Occipital lobe (tissue), 2 donors: ENCODE results near the gene ERO1A. TPM values are rescaled to one million over a fixed set of nuclear protein-coding genes. Genes with fewer than 3 reads are reported as not detected.
"Not testable (repeated sequence)": the region's sequence is repeated elsewhere in the genome, so short reads cannot be mapped to it uniquely, and the experiment has no call there.

Source experiments
- DNase-seq: peaks from one replicate; lab custom pipeline; 2025; lab: John Stamatoyannopoulos, UW
- total RNA-seq: library from RNA; depleted of rRNA; stranded (reverse); fragments of >200 nt; gene quantifications from one replicate; pipeline ENCODE4 v1.2.3, GENCODE V29; 2014

Gene ERO1A
- total RNA-seq = 42.7 TPM

GRCh38 chr14:52695481-52696091 is at the start of gene ERO1A:
ERO1A (minus strand) TSS chr14:52695558; CDS start chr14:52695481, 77 bp downstream.
- peak; percentile 82 for DNase-seq

- no peak for DNase-seq
Measured at GRCh38 chr14:52741865-52742264, 46.5 kb upstream of the ERO1A start.

GRCh38 chr14:52740751-52741150 is 45.4 kb upstream of the ERO1A start:
- DNase-seq = no peak

- no peak for DNase-seq
Measured at GRCh38 chr14:52738409-52738808, 43.1 kb upstream of the ERO1A start.

GRCh38 chr14:52735921-52736489 is 40.6 kb upstream of the ERO1A start:
- DNase-seq = no peak

GRCh38 chr14:52733824-52734223 is 38.5 kb upstream of the ERO1A start:
- no peak for DNase-seq

- DNase-seq = no peak
Measured at GRCh38 chr14:52730709-52731111, 35.4 kb upstream of the ERO1A start.

- DNase-seq = peak; percentile 97
Measured at GRCh38 chr14:52729925-52730708, 34.8 kb upstream of the ERO1A start, which contains the start of gene STYX. STYX (plus strand) TSS chr14:52730166; CDS start chr14:52730475, 309 bp downstream.

GRCh38 chr14:52729585-52729924 is 34.2 kb upstream of the ERO1A start:
- DNase-seq = no peak

- DNase-seq = not testable (repeated sequence)
Measured at GRCh38 chr14:52729035-52729434, 33.7 kb upstream of the ERO1A start.

GRCh38 chr14:52727509-52727908 is 32.2 kb upstream of the ERO1A start:
- not testable (repeated sequence) for DNase-seq

- no peak for DNase-seq
Measured at GRCh38 chr14:52724360-52724644, 28.9 kb upstream of the ERO1A start.

- no peak for DNase-seq
Measured at GRCh38 chr14:52723514-52724359, 28.4 kb upstream of the ERO1A start.

GRCh38 chr14:52716155-52716554 is 20.8 kb upstream of the ERO1A start:
- DNase-seq = no peak

- DNase-seq = no peak
Measured at GRCh38 chr14:52711666-52712065, 16.3 kb upstream of the ERO1A start.

- peak; percentile 94 for DNase-seq
Measured at GRCh38 chr14:52706724-52707706, 11.7 kb upstream of the ERO1A start, which contains the start of gene PSMC6. PSMC6 (plus strand) TSS chr14:52707200; CDS start chr14:52707220, 20 bp downstream.

- no peak for DNase-seq
Measured at GRCh38 chr14:52706286-52706685, 10.9 kb upstream of the ERO1A start.

- DNase-seq = no peak
Measured at GRCh38 chr14:52703664-52704063, 8.3 kb upstream of the ERO1A start.

- peak; percentile 1 for DNase-seq
Measured at GRCh38 chr14:52703225-52703624, 7.9 kb upstream of the ERO1A start.

- no peak for DNase-seq
Measured at GRCh38 chr14:52701223-52701622, 5.9 kb upstream of the ERO1A start.
